Heart left ventricle (tissue), 16 donors: ENCODE results near the gene SLC32A1. TPM values are rescaled to one million over a fixed set of nuclear protein-coding genes. Genes with fewer than 3 reads are reported as not detected.

Experiments
- ATAC-seq, 4 donors: fragments of 200-7000 bp; cut with Tn5 transposase; one replicate each; pipeline ENCODE4 v1.9.1; 2020 to 2022; ENCODE audit warnings: moderate library complexity in 4 of 4, mild to moderate bottlenecking in 3 of 4, moderate number of reproducible peaks in 1 of 4
- DNase-seq, 5 donors: peaks; one replicate each; pipeline ENCODE4 v3.0.0-alpha.2; 2020
- H3K27ac ChIP-seq, 12 donors: fragments of 200-600 bp; sonication (generic) in 4 of 12; one replicate each; pipeline versions ENCODE4 v1.5.0 to v1.8.0; 2016 to 2022; ENCODE audit warnings: mild to moderate bottlenecking in 2 of 12
- H3K27me3 ChIP-seq, 9 donors: fragments of 200-600 bp; sonication (generic) in 2 of 9; one replicate each; pipeline versions ENCODE4 v1.5.1 to v1.8.0; 2016 to 2022; ENCODE audit warnings: mild to moderate bottlenecking in 3 of 9
- H3K36me3 ChIP-seq, 9 donors: fragments of 200-600 bp; sonication (generic) in 2 of 9; one replicate each; pipeline versions ENCODE4 v1.5.0 to v1.8.0; 2018 to 2022; ENCODE audit warnings: mild to moderate bottlenecking in 2 of 9
- H3K4me1 ChIP-seq, 12 donors: fragments of 200-600 bp; sonication (generic) in 4 of 12; one replicate each; pipeline versions ENCODE4 v1.5.0 to v1.8.0; 2016 to 2022; ENCODE audit warnings: mild to moderate bottlenecking in 3 of 12
- H3K4me3 ChIP-seq, 12 donors: fragments of 200-600 bp; sonication (generic) in 4 of 12; one replicate each; pipeline versions ENCODE4 v1.5.0 to v1.8.0; 2017 to 2022; ENCODE audit warnings: mild to moderate bottlenecking in 9 of 12, moderate library complexity in 4 of 12
- H3K9me3 ChIP-seq, 12 donors: fragments of 200-600 bp; sonication (generic) in 4 of 12; one replicate each; pipeline versions ENCODE4 v1.5.0 to v1.8.0; 2016 to 2022; ENCODE audit warnings: mild to moderate bottlenecking in 1 of 12
- POLR2A ChIP-seq, 2 donors: fragments of 450-650 bp; IDR thresholded peaks; one replicate each; pipeline ENCODE4 v1.6.1; 2017; ENCODE audit warnings: antibody characterized with exemption in 2 of 2, mild to moderate bottlenecking in 2 of 2, moderate library complexity in 2 of 2
- WGBS, 4 donors: extraction: QIAGEN DNeasy Blood & Tissue Kit in 2 of 4; methylation state at CpG; one replicate each; pipeline versions ENCODE4 v1.1.5 to v1.1.7; 2013 to 2018; 5-methylcytosine and 5-hydroxymethylcytosine counted together
- intact Hi-C, 10 donors: fragments of 100-400 bp; cut with DNase I; formaldehyde crosslinking; loops; one replicate each; pipeline versions ENCODE4 v1.11.1 to v1.14.2; 2022
- polyA plus RNA-seq, 2 donors: library from polyadenylated mRNA; stranded (reverse); fragments of 200-250 nt; gene quantifications; one replicate each; pipeline ENCODE4 v1.2.3, GENCODE V29; 2013
- total RNA-seq, 9 donors: library from RNA; depleted of rRNA in 2 of 9; stranded (reverse); fragments of >200 nt in 2 of 9; fragmentation: NEBNext Ultra II Directional in 3 of 9; extraction: Animal tissue kit (Norgen Biotek cat#: 25700) in 3 of 9; gene quantifications; one replicate each; pipeline versions ENCODE4 v1.1.0 to v1.2.4, GENCODE V29; 2016 to 2023
- TF ChIP-seq, protein P1 (sequence below), 12 donors: fragments of 200-600 bp; sonication (generic) in 4 of 12; IDR thresholded peaks; one replicate each; pipeline versions ENCODE4 v1.5.0 to v1.8.0; 2018 to 2022; ENCODE audit warnings: antibody characterized with exemption in 12 of 12, mild to moderate bottlenecking in 5 of 12
- donor health status: ischemic (EF 13 %, LVEDD 7.1; RV severe dilation, severe dysfunction).
- donor health status: healthy with polysubstance abuse.
- donor health status: DM: no; HTN: yes; CAD: no.
- donor health status: DM: no; HTN: no; CAD: no.
- donor health status: ischemic (EF 25% LVEDD 6.9; RV normal size, moderate dysfunction).
- donor health status: ischemic (EF 25% LVEDD 5.7; RV mildly dilated, moderate dysfunction).
- donor health status: healthy.
- donor health status: DM: yes; HTN: yes; CAD: no.
- donor health status: ischemic (EF 35%, LVEDD 5.7; RV mildly dilated, moderate dysfunction).
- donor health status: nonischemic (EF 11% LVEDD 7.7; RV severe dilation, severe dysfunction).
- donor health status: DM: yes; HTN: yes; CAD: no.
- donor health status: PGD.
- donor health status: ischemic (EF 29% LVEDD 5.4; RV normal size, mild dysfunction).
- donor health status: nonischemic (EF 23%, LVEDD 6.1; RV moderate dilation, normal function).

Gene SLC32A1
- total and polyA plus RNA-seq, 11 donors = not detected

DNA sequence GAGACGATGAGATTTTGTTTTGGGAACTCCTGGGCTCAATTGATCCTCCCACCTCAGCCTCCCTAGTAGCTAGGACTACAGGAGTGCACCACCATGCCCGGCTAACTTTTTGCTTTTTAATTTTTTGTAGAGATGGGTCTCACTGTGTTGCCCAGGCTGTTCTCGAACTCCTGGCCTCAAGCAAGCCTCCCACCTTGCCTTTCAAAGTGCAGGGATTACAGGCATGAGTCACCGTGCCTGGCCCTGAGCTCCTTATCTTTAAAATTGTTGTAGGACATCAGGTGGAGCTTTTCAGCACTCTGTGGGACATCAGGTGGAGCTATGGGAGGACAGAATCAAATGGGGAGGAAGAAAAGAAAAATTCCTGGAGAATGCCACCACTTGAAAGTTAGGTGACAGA, 36.7 kb downstream of the SLC32A1 start:
- Histone ChIP-seq H3K27ac (no peak overlapping the region), H3K9me3 (no peaks in the 10 kb centered on the region), H3K4me1 (peaks cover 0 to 10% (median 0%) of the 10 kb centered on the region in 12 donors), H3K36me3 (peaks cover 0 to 100% (median 93%) of the 10 kb centered on the region in 9 donors), H3K4me3 (no peak overlapping the region), H3K27me3 (no peaks in the 10 kb centered on the region)
- 86 to 90% (median 89%) methylated on average over 4 of the region's 4 CpGs for WGBS, 4 donors
- ATAC-seq (no peak), DNase-seq (no peak)
- intact Hi-C loops = no loop called here
- TF ChIP-seq, protein P1, sequence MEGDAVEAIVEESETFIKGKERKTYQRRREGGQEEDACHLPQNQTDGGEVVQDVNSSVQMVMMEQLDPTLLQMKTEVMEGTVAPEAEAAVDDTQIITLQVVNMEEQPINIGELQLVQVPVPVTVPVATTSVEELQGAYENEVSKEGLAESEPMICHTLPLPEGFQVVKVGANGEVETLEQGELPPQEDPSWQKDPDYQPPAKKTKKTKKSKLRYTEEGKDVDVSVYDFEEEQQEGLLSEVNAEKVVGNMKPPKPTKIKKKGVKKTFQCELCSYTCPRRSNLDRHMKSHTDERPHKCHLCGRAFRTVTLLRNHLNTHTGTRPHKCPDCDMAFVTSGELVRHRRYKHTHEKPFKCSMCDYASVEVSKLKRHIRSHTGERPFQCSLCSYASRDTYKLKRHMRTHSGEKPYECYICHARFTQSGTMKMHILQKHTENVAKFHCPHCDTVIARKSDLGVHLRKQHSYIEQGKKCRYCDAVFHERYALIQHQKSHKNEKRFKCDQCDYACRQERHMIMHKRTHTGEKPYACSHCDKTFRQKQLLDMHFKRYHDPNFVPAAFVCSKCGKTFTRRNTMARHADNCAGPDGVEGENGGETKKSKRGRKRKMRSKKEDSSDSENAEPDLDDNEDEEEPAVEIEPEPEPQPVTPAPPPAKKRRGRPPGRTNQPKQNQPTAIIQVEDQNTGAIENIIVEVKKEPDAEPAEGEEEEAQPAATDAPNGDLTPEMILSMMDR (IDR thresholded peaks at IDR 0.05) = no peak
- TF ChIP-seq POLR2A (IDR thresholded peaks at IDR 0.05) = no peak

DNA sequence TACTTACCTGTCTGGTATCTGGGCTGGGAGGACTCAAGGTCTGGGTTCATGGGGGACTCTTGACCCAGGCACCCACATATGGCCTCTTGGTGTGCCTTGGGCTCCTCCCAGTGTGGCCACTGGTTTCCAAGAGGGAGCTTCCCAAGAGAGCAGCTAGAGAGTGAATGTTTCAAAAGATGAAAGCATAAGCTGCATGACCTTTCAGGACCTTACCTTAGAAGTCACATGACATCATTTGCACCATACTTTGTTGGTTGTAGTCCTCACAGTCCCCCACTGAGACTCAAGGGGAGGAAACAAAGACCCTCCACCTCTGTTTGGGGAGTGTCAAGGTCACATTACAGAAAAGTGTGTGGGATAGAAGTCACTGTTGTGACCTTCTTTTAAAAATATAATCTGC, 37.9 kb downstream of the SLC32A1 start:
- H3K36me3 ChIP-seq = peaks cover 0 to 100% (median 91%) of the 10 kb centered on the region in 9 donors
- intact Hi-C loops = no loop called here
- no peak for ATAC-seq

DNA sequence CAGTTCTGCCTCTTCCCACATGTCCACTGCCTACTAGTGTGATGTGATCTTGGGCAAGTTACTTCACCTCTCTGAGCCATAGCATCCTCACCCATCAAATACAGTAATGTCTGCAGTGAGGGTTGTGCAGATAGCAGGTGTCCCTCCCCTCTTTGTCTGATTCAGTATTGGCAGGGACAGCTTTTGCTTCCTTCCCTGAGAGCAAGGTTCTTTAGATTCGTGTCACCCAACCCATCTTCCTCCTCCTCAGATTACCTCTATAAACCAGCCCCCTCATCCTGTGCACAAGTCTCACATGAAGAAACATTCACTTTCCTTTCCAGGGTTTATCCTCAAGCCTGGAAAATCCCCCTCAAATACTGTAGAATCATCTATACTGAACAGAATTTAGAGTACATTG, 39.3 kb downstream of the SLC32A1 start:
- Histone ChIP-seq H3K4me3 (no peak overlapping the region), H3K36me3 (peaks cover 0 to 99% (median 91%) of the 10 kb centered on the region in 9 donors), H3K27ac (no peak overlapping the region), H3K9me3 (no peaks in the 10 kb centered on the region), H3K4me1 (peaks cover 0 to 10% (median 0%) of the 10 kb centered on the region in 12 donors), H3K27me3 (no peaks in the 10 kb centered on the region)
- intact Hi-C loops = no loop called here
- DNase-seq = no peak
- 45 to 70% (median 65%) methylated on average over 1 of the region's 1 CpG for WGBS, 4 donors
- no peak for ATAC-seq
- TF ChIP-seq POLR2A (IDR thresholded peaks at IDR 0.05) = no peak
- TF ChIP-seq, protein P1 (IDR thresholded peaks at IDR 0.05) = no peak

More for the DNA sequence above, 37.9 kb downstream of the SLC32A1 start:
- Histone ChIP-seq H3K4me3 (no peak overlapping the region), H3K4me1 (peaks cover 0 to 10% (median 0%) of the 10 kb centered on the region in 12 donors), H3K9me3 (no peaks in the 10 kb centered on the region), H3K27ac (no peak overlapping the region), H3K27me3 (no peaks in the 10 kb centered on the region)
- TF ChIP-seq, protein P1 (IDR thresholded peaks at IDR 0.05) = no peak
- TF ChIP-seq POLR2A (IDR thresholded peaks at IDR 0.05) = no peak
- DNase-seq = no peak

DNA sequence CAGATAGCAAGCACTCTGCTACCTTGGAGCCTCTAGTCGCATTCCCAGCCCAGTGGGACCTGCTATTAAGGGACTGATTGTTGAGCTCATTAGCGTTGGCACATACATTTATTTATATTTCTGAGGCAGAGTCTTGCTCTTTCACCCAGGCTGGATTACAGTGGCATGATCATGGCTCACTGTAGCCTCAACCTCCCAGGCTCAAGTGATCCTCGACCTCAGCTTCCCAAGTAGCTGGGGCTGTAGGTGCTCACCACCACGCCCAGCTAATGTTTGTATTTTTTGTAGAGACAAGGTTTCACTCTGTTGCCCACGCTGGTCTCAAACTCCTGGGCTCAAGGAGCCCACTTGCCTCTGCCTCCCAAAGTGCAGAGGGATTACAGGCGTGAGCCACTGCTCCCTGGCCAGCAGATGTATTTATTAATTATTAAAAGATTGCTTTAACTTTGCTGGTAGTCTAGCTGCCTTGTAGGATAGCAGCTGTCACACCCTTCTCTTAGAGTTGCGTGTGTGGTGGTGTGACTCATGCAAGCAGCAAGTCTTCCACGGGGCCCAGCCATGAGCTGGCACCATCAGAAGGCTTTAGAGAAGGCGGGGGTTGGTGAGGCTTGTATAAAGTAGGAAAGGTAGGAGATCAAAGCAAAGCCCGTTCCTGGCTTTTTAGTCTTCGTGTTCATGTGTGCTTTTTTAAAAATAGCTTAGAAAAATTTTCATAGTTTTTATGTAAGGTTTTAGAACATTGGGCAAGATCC, 40.5 kb downstream of the SLC32A1 start:
- WGBS, 4 donors = 85 to 92% (median 88%) methylated on average over 11 of the region's 11 CpGs
- H3K9me3 ChIP-seq = no peaks in the 10 kb centered on the region
- no peak overlapping the region for H3K27ac ChIP-seq
- H3K4me3 ChIP-seq = no peak overlapping the region
- ATAC-seq (no peak), DNase-seq (no peak)
- intact Hi-C loops = no loop called here
- no peak for TF ChIP-seq POLR2A (IDR thresholded peaks at IDR 0.05)
- TF ChIP-seq, protein P1 (IDR thresholded peaks at IDR 0.05) = no peak
- no peaks in the 10 kb centered on the region for H3K27me3 ChIP-seq
- peaks cover 0 to 99% (median 90%) of the 10 kb centered on the region in 9 donors for H3K36me3 ChIP-seq
- H3K4me1 ChIP-seq = peaks cover 0 to 10% (median 0%) of the 10 kb centered on the region in 12 donors
